HUES6 (cell line): Measurements from ENCODE around the gene PACS1.

Experiments
- H3K27ac ChIP-seq: 2 replicates; pipeline ENCODE4 v1.7.0; 2013; ENCODE audit warnings: low read depth, mild to moderate bottlenecking, low read length, inconsistent platforms
- H3K27me3 ChIP-seq: 2 replicates; pipeline ENCODE4 v1.6.1; 2013; ENCODE audit warnings: low read length; ENCODE audit not compliant: control insufficient read depth, insufficient read depth
- H3K36me3 ChIP-seq: 2 replicates; pipeline ENCODE4 v1.6.1; 2013; ENCODE audit warnings: low read length; ENCODE audit not compliant: control insufficient read depth, insufficient read depth
- H3K4me1 ChIP-seq: 2 replicates; pipeline ENCODE4 v1.6.1; 2013; ENCODE audit warnings: low read length; ENCODE audit not compliant: control insufficient read depth, insufficient read depth
- H3K4me3 ChIP-seq: 2 replicates; pipeline ENCODE4 v1.5.1; 2013; ENCODE audit warnings: low read depth, low read length
- H3K9ac ChIP-seq: one replicate; pipeline ENCODE4 v1.6.1; 2013; ENCODE audit warnings: mild to moderate bottlenecking, low read length
- H3K9me3 ChIP-seq: 2 replicates; pipeline ENCODE4 v1.6.1; 2013; ENCODE audit warnings: low read depth, low read length; ENCODE audit not compliant: control insufficient read depth, insufficient read depth

The PACS1 gene

GRCh38 chr11:66293352-66293751 is 223.3 kb downstream of the PACS1 start:
- Histone ChIP-seq H3K27ac (no peak overlapping the region), H3K9me3 (no peaks in the 10 kb centered on the region), H3K27me3 (peaks cover 57% of the 10 kb centered on the region), H3K9ac (no peak overlapping the region), H3K4me1 (peaks cover 13% of the 10 kb centered on the region), H3K36me3 (no peaks in the 10 kb centered on the region), H3K4me3 (no peak overlapping the region)

- H3K36me3 ChIP-seq: no peaks in the 10 kb centered on the region
- H3K4me1 ChIP-seq: peaks cover 13% of the 10 kb centered on the region
- no peak overlapping the region for H3K27ac ChIP-seq
- no peaks in the 10 kb centered on the region for H3K9me3 ChIP-seq
- H3K9ac ChIP-seq: no peak overlapping the region
- peaks cover 57% of the 10 kb centered on the region for H3K27me3 ChIP-seq
- no peak overlapping the region for H3K4me3 ChIP-seq
These were observed 223.9 kb downstream of the PACS1 start for GRCh38 chr11:66293777-66294625.
